ENCODE results near the gene KLHDC7A.

- no peak for TF ChIP-seq CTCF (conservative IDR thresholded peaks at IDR 0.05; ENCODE audit: low read depth, low read length)
- TF ChIP-seq EZH2 (IDR thresholded peaks at IDR 0.05; ENCODE audit: borderline replicate concordance, low read depth, low read length, poor library complexity, severe bottlenecking): no peak
Observed at GRCh38 chr1:18532390-18533170, 51.9 kb downstream of the KLHDC7A start.

Measured in A673 (cell line).